ENCODE data around the gene DACH1.
"Not testable (repeated sequence)": the region's sequence is repeated elsewhere in the genome, so short reads cannot be mapped to it uniquely, and the experiment has no call there.

The DACH1 gene

GRCh38 chr13:71865874-71866334 is 1.1 kb downstream of the DACH1 start:
- DNase-seq = peak in 1 of 3 donors; percentile 13

GRCh38 chr13:71864986-71865873 is 1.8 kb downstream of the DACH1 start:
- DNase-seq = peak in 2 of 3 donors; percentile 26 to 33

GRCh38 chr13:71864094-71864985 is 2.7 kb downstream of the DACH1 start:
- DNase-seq = peak; percentile 52 to 67 (median 56)

- DNase-seq = no peak
Measured at GRCh38 chr13:71863254-71863865, 3.6 kb downstream of the DACH1 start.

- no peak for DNase-seq
Measured at GRCh38 chr13:71862459-71862943, 4.5 kb downstream of the DACH1 start.

- DNase-seq = no peak
Measured at GRCh38 chr13:71861769-71862458, 5.1 kb downstream of the DACH1 start.

GRCh38 chr13:71860547-71861138 is 6.4 kb downstream of the DACH1 start:
- DNase-seq = no peak

GRCh38 chr13:71858647-71859046 is 8.4 kb downstream of the DACH1 start:
- DNase-seq = no peak

GRCh38 chr13:71856548-71857043 is 10.4 kb downstream of the DACH1 start:
- no peak for DNase-seq

GRCh38 chr13:71854401-71854800 is 12.6 kb downstream of the DACH1 start:
- DNase-seq = no peak

GRCh38 chr13:71853725-71854124 is 13.3 kb downstream of the DACH1 start:
- DNase-seq = no peak

GRCh38 chr13:71852736-71853135 is 14.3 kb downstream of the DACH1 start:
- no peak for DNase-seq

GRCh38 chr13:71851498-71852409 is 15.2 kb downstream of the DACH1 start:
- DNase-seq = no peak

- DNase-seq = no peak
Measured at GRCh38 chr13:71842003-71842402, 25.0 kb downstream of the DACH1 start.

GRCh38 chr13:71838842-71839241 is 28.2 kb downstream of the DACH1 start:
- DNase-seq = no peak

GRCh38 chr13:71837582-71837981 is 29.4 kb downstream of the DACH1 start:
- not testable (repeated sequence) for DNase-seq

GRCh38 chr13:71831716-71832115 is 35.3 kb downstream of the DACH1 start:
- DNase-seq = no peak

GRCh38 chr13:71830736-71831135 is 36.3 kb downstream of the DACH1 start:
- DNase-seq = no peak

GRCh38 chr13:71830323-71830722 is 36.7 kb downstream of the DACH1 start:
- no peak for DNase-seq

GRCh38 chr13:71829547-71829946 is 37.5 kb downstream of the DACH1 start:
- DNase-seq = no peak

GRCh38 chr13:71828564-71828963 is 38.4 kb downstream of the DACH1 start:
- no peak for DNase-seq

Measured in suppressor macrophage treated with lipopolysaccharide for 1 hour (primary cell).